Suprapubic skin (tissue), 4 donors: ENCODE results near the gene SERTAD2. TPM values are rescaled to one million over a fixed set of nuclear protein-coding genes. Genes with fewer than 3 reads are reported as not detected.

Source experiments
- DNase-seq, 2 donors: peaks; one replicate each; pipeline ENCODE4 v3.0.0-alpha.2; 2019; ENCODE audit warnings: low spot score in 2 of 2
- H3K27ac ChIP-seq: fragments of 200-600 bp; sonication (generic); one replicate; pipeline ENCODE4 v1.5.1; 2019
- H3K27me3 ChIP-seq: fragments of 200-600 bp; sonication (generic); one replicate; pipeline ENCODE4 v1.5.1; 2019
- H3K36me3 ChIP-seq: fragments of 200-600 bp; sonication (generic); one replicate; pipeline ENCODE4 v1.5.1; 2019
- H3K4me1 ChIP-seq: fragments of 200-600 bp; sonication (generic); one replicate; pipeline ENCODE4 v1.5.1; 2019
- H3K4me3 ChIP-seq: fragments of 200-600 bp; sonication (generic); one replicate; pipeline ENCODE4 v1.5.1; 2019; ENCODE audit warnings: mild to moderate bottlenecking
- H3K9me3 ChIP-seq: fragments of 200-600 bp; sonication (generic); one replicate; pipeline ENCODE4 v1.5.1; 2019
- EP300 ChIP-seq: sonication (generic); formaldehyde crosslinking; IDR thresholded peaks from one replicate; pipeline ENCODE4 v1.6.1; 2017; ENCODE audit warnings: antibody characterized with exemption
- POLR2A ChIP-seq, 2 donors: fragments of 450-650 bp; IDR thresholded peaks; one replicate each; pipeline ENCODE4 v1.6.1; 2017; ENCODE audit warnings: antibody characterized with exemption in 2 of 2, mild to moderate bottlenecking in 2 of 2, moderate library complexity in 2 of 2
- POLR2AphosphoS5 ChIP-seq, 3 donors: sonication (generic); formaldehyde crosslinking; IDR thresholded peaks; one replicate each; pipeline ENCODE4 v1.6.1; 2017; ENCODE audit warnings: antibody characterized with exemption in 3 of 3
- WGBS: methylation state at CpG from one replicate; pipeline ENCODE4 v1.1.5; 2018; 5-methylcytosine and 5-hydroxymethylcytosine counted together
- total RNA-seq, 4 donors: library from RNA; depleted of rRNA; stranded (reverse); fragments of >200 nt; gene quantifications; one replicate each; pipeline ENCODE4 v1.1.0, GENCODE V29; 2016
- TF ChIP-seq, protein P1 (sequence below), 2 donors: fragments of 200-600 bp in 1 of 2; fragments of 450-650 bp in 1 of 2; sonication (generic) in 1 of 2; IDR thresholded peaks; one replicate each; pipeline ENCODE4 v1.5.1; 2016 to 2019; ENCODE audit warnings: antibody characterized with exemption in 2 of 2, mild to moderate bottlenecking in 1 of 2, moderate library complexity in 1 of 2

The SERTAD2 gene
- total RNA-seq, 4 donors from 2014 or later: 23.7 to 36.4 (median 30.9) TPM

DNA sequence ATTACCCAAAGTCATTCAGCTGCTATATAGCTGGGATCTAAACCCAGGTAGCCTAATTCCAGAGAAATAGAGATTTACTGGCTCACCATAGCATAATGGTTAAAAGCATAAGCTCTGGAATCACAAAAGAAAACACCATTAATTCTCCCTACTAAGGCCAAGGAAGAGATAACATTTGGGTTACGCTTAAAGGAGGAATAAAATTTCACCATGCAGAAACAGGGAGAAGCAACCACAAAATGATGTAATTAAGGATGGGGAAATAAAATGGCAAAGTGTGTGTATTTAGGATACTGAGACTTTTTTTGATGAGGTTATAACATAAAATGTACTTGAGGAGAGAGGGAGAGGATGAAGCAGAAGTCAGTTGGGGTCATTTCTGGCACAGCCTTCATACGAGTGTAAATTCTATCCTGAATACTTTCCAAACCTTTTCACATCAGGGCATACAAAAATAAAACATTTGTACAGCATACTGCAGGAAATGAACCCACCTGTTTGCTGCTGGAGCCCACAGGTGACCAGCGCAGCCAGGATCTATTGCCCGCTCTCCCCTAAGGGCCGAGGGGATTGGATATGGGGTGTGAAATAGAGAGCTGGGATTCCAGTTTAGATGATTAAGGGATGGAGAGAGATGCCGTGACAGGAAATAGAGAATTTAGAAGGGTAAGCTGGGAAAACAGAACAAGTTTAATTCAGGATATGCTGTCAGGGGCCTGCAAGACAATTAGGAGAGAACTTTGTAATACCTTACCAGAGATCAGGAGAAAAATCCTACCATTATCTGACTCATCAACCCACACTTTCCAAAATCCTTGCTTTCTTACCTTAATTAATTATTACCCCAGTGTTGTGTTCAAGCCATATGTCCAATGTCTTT is 43.8 kb upstream of the SERTAD2 start:
- no peaks in the 10 kb centered on the region for H3K36me3 ChIP-seq

DNA sequence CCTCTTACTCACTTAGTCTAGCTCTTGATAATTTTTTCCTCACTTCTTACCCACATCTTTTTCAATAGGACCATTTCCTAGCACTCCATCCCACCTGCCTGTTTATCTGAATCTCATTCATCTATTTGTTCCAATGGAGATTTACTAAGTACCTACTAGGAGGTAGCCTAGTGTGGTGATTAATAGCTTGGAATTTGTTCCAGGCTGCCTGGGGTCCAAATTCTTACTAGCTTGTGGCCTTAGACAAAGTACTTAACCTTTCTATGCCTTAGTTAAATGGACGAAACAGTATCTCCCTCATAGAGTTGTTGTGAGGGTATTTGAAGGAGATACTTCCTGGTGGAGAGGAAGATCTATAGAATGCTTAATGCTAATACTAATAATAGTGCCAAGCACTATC is 42.9 kb upstream of the SERTAD2 start:
- H3K9me3 ChIP-seq: no peaks in the 10 kb centered on the region
- no peak overlapping the region for H3K4me3 ChIP-seq
- H3K36me3 ChIP-seq: no peaks in the 10 kb centered on the region
- TF ChIP-seq POLR2AphosphoS5 (IDR thresholded peaks at IDR 0.05) (no peak), EP300 (no peak), POLR2A (IDR thresholded peaks at IDR 0.05) (no peak)
- TF ChIP-seq, protein P1, sequence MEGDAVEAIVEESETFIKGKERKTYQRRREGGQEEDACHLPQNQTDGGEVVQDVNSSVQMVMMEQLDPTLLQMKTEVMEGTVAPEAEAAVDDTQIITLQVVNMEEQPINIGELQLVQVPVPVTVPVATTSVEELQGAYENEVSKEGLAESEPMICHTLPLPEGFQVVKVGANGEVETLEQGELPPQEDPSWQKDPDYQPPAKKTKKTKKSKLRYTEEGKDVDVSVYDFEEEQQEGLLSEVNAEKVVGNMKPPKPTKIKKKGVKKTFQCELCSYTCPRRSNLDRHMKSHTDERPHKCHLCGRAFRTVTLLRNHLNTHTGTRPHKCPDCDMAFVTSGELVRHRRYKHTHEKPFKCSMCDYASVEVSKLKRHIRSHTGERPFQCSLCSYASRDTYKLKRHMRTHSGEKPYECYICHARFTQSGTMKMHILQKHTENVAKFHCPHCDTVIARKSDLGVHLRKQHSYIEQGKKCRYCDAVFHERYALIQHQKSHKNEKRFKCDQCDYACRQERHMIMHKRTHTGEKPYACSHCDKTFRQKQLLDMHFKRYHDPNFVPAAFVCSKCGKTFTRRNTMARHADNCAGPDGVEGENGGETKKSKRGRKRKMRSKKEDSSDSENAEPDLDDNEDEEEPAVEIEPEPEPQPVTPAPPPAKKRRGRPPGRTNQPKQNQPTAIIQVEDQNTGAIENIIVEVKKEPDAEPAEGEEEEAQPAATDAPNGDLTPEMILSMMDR (IDR thresholded peaks at IDR 0.05): no peak
- 94% methylated on average over 1 of the region's 1 CpG for WGBS
- no peak for DNase-seq
- H3K27ac ChIP-seq: no peak overlapping the region
- H3K27me3 ChIP-seq: no peaks in the 10 kb centered on the region
- H3K4me1 ChIP-seq: no peaks in the 10 kb centered on the region

More for the DNA sequence above, 43.8 kb upstream of the SERTAD2 start:
- Histone ChIP-seq H3K27me3 (no peaks in the 10 kb centered on the region), H3K9me3 (no peaks in the 10 kb centered on the region), H3K27ac (no peak overlapping the region), H3K4me1 (no peaks in the 10 kb centered on the region), H3K4me3 (no peak overlapping the region)
- TF ChIP-seq, protein P1 (IDR thresholded peaks at IDR 0.05): no peak
- no peak for TF ChIP-seq EP300
- no peak for TF ChIP-seq POLR2AphosphoS5 (IDR thresholded peaks at IDR 0.05)
- TF ChIP-seq POLR2A (IDR thresholded peaks at IDR 0.05): no peak
- no peak for DNase-seq
- 97% methylated on average over 6 of the region's 6 CpGs for WGBS

DNA sequence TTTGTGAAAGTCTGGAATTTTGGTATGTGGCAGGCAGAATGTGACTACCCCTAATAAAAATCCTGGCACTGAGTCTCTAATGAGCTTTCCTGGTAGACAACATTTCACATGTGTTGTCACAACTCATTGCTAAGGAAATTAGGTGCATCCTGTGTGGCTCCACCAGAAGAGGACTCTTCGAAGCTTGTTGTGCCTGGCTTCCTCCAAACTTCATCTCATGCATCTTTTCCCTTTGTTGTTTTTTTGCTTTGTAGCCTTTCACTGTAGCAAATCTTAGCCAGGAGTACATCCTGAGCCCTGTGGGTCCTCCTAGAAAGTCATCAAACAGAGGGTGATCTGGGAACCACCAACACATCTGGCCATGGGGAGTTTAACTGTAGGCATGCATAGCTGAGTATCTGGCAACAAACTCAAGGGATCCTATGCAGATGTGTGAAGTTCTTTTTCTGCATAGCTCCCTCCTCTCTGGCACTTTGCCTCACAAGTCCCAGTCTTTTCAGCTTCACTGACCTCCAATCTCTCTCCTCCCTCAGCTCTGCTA is 42.1 kb upstream of the SERTAD2 start:
- no peaks in the 10 kb centered on the region for H3K36me3 ChIP-seq
- WGBS: 82% methylated on average over 1 of the region's 1 CpG
- no peaks in the 10 kb centered on the region for H3K9me3 ChIP-seq
- no peaks in the 10 kb centered on the region for H3K27me3 ChIP-seq
- no peaks in the 10 kb centered on the region for H3K4me1 ChIP-seq
- H3K4me3 ChIP-seq: no peak overlapping the region
- no peak for DNase-seq
- no peak for TF ChIP-seq POLR2AphosphoS5 (IDR thresholded peaks at IDR 0.05)
- TF ChIP-seq EP300: no peak
- TF ChIP-seq, protein P1 (IDR thresholded peaks at IDR 0.05): no peak
- no peak for TF ChIP-seq POLR2A (IDR thresholded peaks at IDR 0.05)
- no peak overlapping the region for H3K27ac ChIP-seq

DNA sequence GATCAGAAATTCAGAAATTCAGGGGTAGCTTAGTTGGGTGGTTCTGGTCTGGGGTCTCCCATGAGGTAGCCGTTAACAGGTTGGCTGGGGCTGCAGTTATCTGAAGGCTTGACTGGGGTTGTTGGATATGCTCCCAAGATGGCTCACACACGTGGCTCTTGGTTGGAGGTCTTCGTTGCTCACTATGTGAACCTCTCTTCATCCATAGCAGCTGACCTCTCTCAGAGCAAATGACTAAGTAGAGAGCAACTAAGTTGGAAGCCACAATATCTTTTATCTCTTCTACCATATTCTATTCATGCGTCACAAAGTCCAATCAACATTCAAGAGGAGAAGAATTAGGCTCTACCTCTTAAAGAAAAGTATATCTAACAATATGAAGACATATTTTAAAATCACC is 38.7 kb upstream of the SERTAD2 start:
- Histone ChIP-seq H3K36me3 (no peaks in the 10 kb centered on the region), H3K27me3 (no peaks in the 10 kb centered on the region), H3K9me3 (no peaks in the 10 kb centered on the region), H3K4me1 (no peaks in the 10 kb centered on the region), H3K27ac (no peak overlapping the region), H3K4me3 (no peak overlapping the region)
- WGBS: 71% methylated on average over 4 of the region's 4 CpGs
- no peak for DNase-seq
- TF ChIP-seq, protein P1 (IDR thresholded peaks at IDR 0.05): no peak
- no peak for TF ChIP-seq POLR2AphosphoS5 (IDR thresholded peaks at IDR 0.05)
- no peak for TF ChIP-seq EP300
- no peak for TF ChIP-seq POLR2A (IDR thresholded peaks at IDR 0.05)

DNA sequence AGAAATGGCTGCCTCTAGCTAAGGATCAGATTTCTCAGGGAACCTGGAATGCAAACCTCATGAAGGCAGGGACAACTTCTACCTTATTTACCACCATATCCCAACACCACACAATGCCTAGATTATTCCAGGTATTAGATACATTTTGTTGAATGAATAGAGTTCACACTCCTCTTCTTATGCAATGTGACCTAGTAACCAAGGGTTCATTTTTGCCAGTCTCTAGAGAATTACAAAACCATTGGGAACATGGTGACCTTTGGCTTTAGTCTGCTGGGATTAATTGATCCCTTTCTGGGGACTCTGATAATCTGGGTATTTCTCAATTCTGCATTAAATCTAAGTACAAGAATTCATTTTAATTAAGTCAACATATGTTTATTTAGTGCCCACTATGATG is 35.2 kb upstream of the SERTAD2 start:
- Histone ChIP-seq H3K4me1 (no peaks in the 10 kb centered on the region), H3K27ac (no peak overlapping the region), H3K4me3 (no peak overlapping the region), H3K27me3 (no peaks in the 10 kb centered on the region), H3K36me3 (no peaks in the 10 kb centered on the region), H3K9me3 (no peaks in the 10 kb centered on the region)
- TF ChIP-seq POLR2A (IDR thresholded peaks at IDR 0.05) (no peak), EP300 (no peak), POLR2AphosphoS5 (IDR thresholded peaks at IDR 0.05) (no peak)
- TF ChIP-seq, protein P1 (IDR thresholded peaks at IDR 0.05): no peak
- DNase-seq: no peak
